ENCODE measurements around the gene SSBP2.

SSBP2 gene

GRCh38 chr5:81767097-81767496 is 16.2 kb upstream of the SSBP2 start:
- DNase-seq, result no peak

GRCh38 chr5:81766611-81767010 is 15.7 kb upstream of the SSBP2 start:
- DNase-seq, result no peak

GRCh38 chr5:81763294-81763928 is 12.5 kb upstream of the SSBP2 start:
- DNase-seq, result peak in 2 of 58 donors; percentile 7 to 11

- DNase-seq, result no peak
Observed at GRCh38 chr5:81762853-81763252, 12.0 kb upstream of the SSBP2 start.

GRCh38 chr5:81762401-81762800 is 11.5 kb upstream of the SSBP2 start:
- DNase-seq, result no peak

GRCh38 chr5:81761970-81762369 is 11.1 kb upstream of the SSBP2 start:
- no peak for DNase-seq

GRCh38 chr5:81761270-81761669 is 10.4 kb upstream of the SSBP2 start:
- no peak for DNase-seq

GRCh38 chr5:81760521-81760920 is 9.6 kb upstream of the SSBP2 start:
- no peak for DNase-seq

- peak in 2 of 58 donors; percentile 11 to 27 for DNase-seq
Observed at GRCh38 chr5:81759632-81760005, 8.7 kb upstream of the SSBP2 start.

- DNase-seq, result no peak
Observed at GRCh38 chr5:81757404-81757803, 6.5 kb upstream of the SSBP2 start.

- DNase-seq, result no peak
Observed at GRCh38 chr5:81756016-81756415, 5.1 kb upstream of the SSBP2 start.

GRCh38 chr5:81755320-81755719 is 4.4 kb upstream of the SSBP2 start:
- no peak for DNase-seq

GRCh38 chr5:81754621-81755020 is 3.7 kb upstream of the SSBP2 start:
- DNase-seq, result no peak

GRCh38 chr5:81753429-81753828 is 2.5 kb upstream of the SSBP2 start:
- no peak for DNase-seq

GRCh38 chr5:81752644-81752963 is 1.7 kb upstream of the SSBP2 start:
- no peak for DNase-seq

GRCh38 chr5:81751836-81752643 is 1.1 kb upstream of the SSBP2 start:
- peak in 48 of 58 donors; percentile 23 to 79 (median 56) for DNase-seq

- DNase-seq, result peak in 6 of 58 donors; percentile 29 to 48 (median 39)
Observed at GRCh38 chr5:81750308-81751008, 439 bp downstream of the SSBP2 start.

GRCh38 chr5:81749561-81750307 is 1.2 kb downstream of the SSBP2 start:
- DNase-seq, result peak in 31 of 58 donors; percentile 3 to 62 (median 37)

- DNase-seq, result peak in 1 of 58 donors; percentile 32
Observed at GRCh38 chr5:81749192-81749560, 1.7 kb downstream of the SSBP2 start.

- DNase-seq, result peak in 1 of 58 donors; percentile 31
Observed at GRCh38 chr5:81748556-81748955, 2.3 kb downstream of the SSBP2 start.

- no peak for DNase-seq
Observed at GRCh38 chr5:81747030-81747429, 3.9 kb downstream of the SSBP2 start.

GRCh38 chr5:81740758-81741157 is 10.1 kb downstream of the SSBP2 start:
- no peak for DNase-seq
